ENCODE results near the gene KBTBD12.

KBTBD12 gene

GRCh38 chr3:127942613-127943012 lies 27.6 kb downstream of the KBTBD12 start:
- TF ChIP-seq JUND (IDR thresholded peaks at IDR 0.05; ENCODE audit: low read depth), result no peak
- in situ Hi-C loops (cut with HindIII; ENCODE audit: low pct_unique_long_range_greater_than_20kb, low sequenced_read_pairs), result no loop called here
- DNase-seq (ENCODE audit: low read depth in 1 of 2, low spot score in 1 of 2), result no peak

GRCh38 chr3:127948211-127948610 lies 33.2 kb downstream of the KBTBD12 start:
- in situ Hi-C loops (cut with HindIII; ENCODE audit: low pct_unique_long_range_greater_than_20kb, low sequenced_read_pairs), result no loop called here
- TF ChIP-seq JUND (IDR thresholded peaks at IDR 0.05; ENCODE audit: low read depth), result no peak
- DNase-seq (ENCODE audit: low read depth in 1 of 2, low spot score in 1 of 2), result no peak

GRCh38 chr3:127949446-127950055 lies 34.5 kb downstream of the KBTBD12 start:
- no peak for DNase-seq (ENCODE audit: low read depth in 1 of 2, low spot score in 1 of 2)
- TF ChIP-seq JUND (IDR thresholded peaks at IDR 0.05; ENCODE audit: low read depth), result no peak
- in situ Hi-C loops (cut with HindIII; ENCODE audit: low pct_unique_long_range_greater_than_20kb, low sequenced_read_pairs), result no loop called here

- in situ Hi-C loops (cut with HindIII; ENCODE audit: low pct_unique_long_range_greater_than_20kb, low sequenced_read_pairs), result no loop called here
- no peak for DNase-seq (ENCODE audit: low read depth in 1 of 2, low spot score in 1 of 2)
Observed at GRCh38 chr3:127951276-127951675, 36.2 kb downstream of the KBTBD12 start.

GRCh38 chr3:127953091-127954035 lies 38.3 kb downstream of the KBTBD12 start:
- in situ Hi-C loops (cut with HindIII; ENCODE audit: low pct_unique_long_range_greater_than_20kb, low sequenced_read_pairs), result no loop called here
- no peak for TF ChIP-seq JUND (IDR thresholded peaks at IDR 0.05; ENCODE audit: low read depth)
- no peak for DNase-seq (ENCODE audit: low read depth in 1 of 2, low spot score in 1 of 2)

More at GRCh38 chr3:127951276-127951675, 36.2 kb downstream of the KBTBD12 start:
- TF ChIP-seq JUND (IDR thresholded peaks at IDR 0.05; ENCODE audit: low read depth), result no peak

GRCh38 chr3:127954640-127955039 lies 39.6 kb downstream of the KBTBD12 start:
- DNase-seq (ENCODE audit: low read depth in 1 of 2, low spot score in 1 of 2), result no peak
- in situ Hi-C loops (cut with HindIII; ENCODE audit: low pct_unique_long_range_greater_than_20kb, low sequenced_read_pairs), result no loop called here
- TF ChIP-seq JUND (IDR thresholded peaks at IDR 0.05; ENCODE audit: low read depth), result no peak

GRCh38 chr3:127955728-127956127 lies 40.7 kb downstream of the KBTBD12 start:
- no peak for DNase-seq (ENCODE audit: low read depth in 1 of 2, low spot score in 1 of 2)
- in situ Hi-C loops (cut with HindIII; ENCODE audit: low pct_unique_long_range_greater_than_20kb, low sequenced_read_pairs), result no loop called here
- TF ChIP-seq JUND (IDR thresholded peaks at IDR 0.05; ENCODE audit: low read depth), result no peak

- in situ Hi-C loops (cut with HindIII; ENCODE audit: low pct_unique_long_range_greater_than_20kb, low sequenced_read_pairs), result no loop called here
- TF ChIP-seq JUND (IDR thresholded peaks at IDR 0.05; ENCODE audit: low read depth), result no peak
- DNase-seq (ENCODE audit: low read depth in 1 of 2, low spot score in 1 of 2), result no peak
Observed at GRCh38 chr3:127959041-127959440, 44.0 kb downstream of the KBTBD12 start.

- TF ChIP-seq JUND (IDR thresholded peaks at IDR 0.05; ENCODE audit: low read depth), result no peak
- peak; percentile 7 to 46 for DNase-seq (ENCODE audit: low read depth in 1 of 2, low spot score in 1 of 2)
- in situ Hi-C loops (cut with HindIII; ENCODE audit: low pct_unique_long_range_greater_than_20kb, low sequenced_read_pairs), result no loop called here
Observed at GRCh38 chr3:127959873-127960272, 44.8 kb downstream of the KBTBD12 start.

GRCh38 chr3:127960421-127960965 lies 45.5 kb downstream of the KBTBD12 start:
- no peak for DNase-seq (ENCODE audit: low read depth in 1 of 2, low spot score in 1 of 2)
- in situ Hi-C loops (cut with HindIII; ENCODE audit: low pct_unique_long_range_greater_than_20kb, low sequenced_read_pairs), result no loop called here
- TF ChIP-seq JUND (IDR thresholded peaks at IDR 0.05; ENCODE audit: low read depth), result no peak

GRCh38 chr3:127961124-127961523 lies 46.1 kb downstream of the KBTBD12 start:
- in situ Hi-C loops (cut with HindIII; ENCODE audit: low pct_unique_long_range_greater_than_20kb, low sequenced_read_pairs), result no loop called here
- DNase-seq (ENCODE audit: low read depth in 1 of 2, low spot score in 1 of 2), result no peak
- no peak for TF ChIP-seq JUND (IDR thresholded peaks at IDR 0.05; ENCODE audit: low read depth)

- in situ Hi-C loops (cut with HindIII; ENCODE audit: low pct_unique_long_range_greater_than_20kb, low sequenced_read_pairs), result no loop called here
- no peak for TF ChIP-seq JUND (IDR thresholded peaks at IDR 0.05; ENCODE audit: low read depth)
- no peak for DNase-seq (ENCODE audit: low read depth in 1 of 2, low spot score in 1 of 2)
Observed at GRCh38 chr3:127961963-127962362, 46.9 kb downstream of the KBTBD12 start.

GRCh38 chr3:127962937-127963336 lies 47.9 kb downstream of the KBTBD12 start:
- DNase-seq (ENCODE audit: low read depth in 1 of 2, low spot score in 1 of 2), result no peak
- no peak for TF ChIP-seq JUND (IDR thresholded peaks at IDR 0.05; ENCODE audit: low read depth)
- in situ Hi-C loops (cut with HindIII; ENCODE audit: low pct_unique_long_range_greater_than_20kb, low sequenced_read_pairs), result no loop called here
